Measurements from ENCODE around the gene ZSCAN2.
A peak's percentile ranks its signal among the peaks of the same experiment; 100 is the strongest.

DNA sequence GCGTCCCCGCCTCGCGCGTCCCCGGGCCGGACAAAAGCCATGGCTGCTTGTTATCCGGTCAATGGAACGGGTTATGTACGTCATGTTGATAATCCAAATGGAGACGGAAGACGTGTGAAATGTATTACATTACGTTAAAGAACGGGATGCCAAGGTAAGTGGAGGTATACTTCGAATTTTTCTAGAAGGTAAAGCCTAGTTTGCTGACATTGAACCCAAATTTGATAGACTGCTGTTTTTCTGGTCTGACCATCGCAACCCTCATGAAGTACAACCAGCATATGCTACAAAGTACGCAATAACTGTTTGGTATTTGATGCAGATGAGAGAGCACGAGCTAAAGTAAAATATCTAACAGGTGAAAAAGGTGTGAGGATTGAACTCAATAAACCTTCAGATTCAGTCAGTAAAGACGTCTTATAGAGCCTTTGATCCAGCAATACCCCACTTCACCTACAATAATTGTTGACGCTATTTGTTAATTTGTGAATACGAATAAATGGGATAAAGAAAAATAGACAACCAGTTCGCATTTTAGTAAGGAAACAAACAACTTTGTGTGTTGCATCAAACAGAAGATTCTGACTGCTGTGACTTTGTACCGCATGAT is 33.5 kb downstream of the ZSCAN2 start:
- TF ChIP-seq CTCF (IDR thresholded peaks at IDR 0.05 in 4 of 5, conservative IDR thresholded peaks at IDR 0.05 in 1 of 5) (peak in 1 of 5 experiments; percentile 2), POLR2A (IDR thresholded peaks at IDR 0.05) (no peak)
